22Rv1 (cell line): ENCODE data around the gene FBXO44.

Experiments used
- H3K27ac ChIP-seq: fragments of 450-650 bp; 2 replicates; pipeline ENCODE4 v1.5.1; 2017
- CTCF ChIP-seq: fragments of 450-650 bp; IDR thresholded peaks from 2 replicates; pipeline ENCODE4 v1.5.1; 2017; ENCODE audit warnings: mild to moderate bottlenecking
- ZFX ChIP-seq: fragments of 450-650 bp; IDR thresholded peaks from 2 replicates; pipeline ENCODE4 v1.6.1; 2017; ENCODE audit warnings: antibody characterized with exemption, borderline replicate concordance

Gene FBXO44

GRCh38 chr1:11661103-11661502 is 6.4 kb downstream of the FBXO44 start:
- no peak overlapping the region for H3K27ac ChIP-seq
- TF ChIP-seq CTCF = no peak
- no peak for TF ChIP-seq ZFX

GRCh38 chr1:11664336-11665065 is 9.8 kb downstream of the FBXO44 start:
- H3K27ac ChIP-seq = peak overlapping the region; percentile 58
- TF ChIP-seq ZFX = no peak
- TF ChIP-seq CTCF = peak; percentile 60

- H3K27ac ChIP-seq = no peak overlapping the region
- no peak for TF ChIP-seq ZFX
Measured at GRCh38 chr1:11668516-11668915, 13.8 kb downstream of the FBXO44 start.

- H3K27ac ChIP-seq = no peak overlapping the region
- TF ChIP-seq ZFX = no peak
- TF ChIP-seq CTCF = no peak
Measured at GRCh38 chr1:11670747-11671146, 16.1 kb downstream of the FBXO44 start.

GRCh38 chr1:11671205-11671543 is 16.5 kb downstream of the FBXO44 start:
- TF ChIP-seq CTCF (no peak), ZFX (no peak)
- H3K27ac ChIP-seq = no peak overlapping the region

- H3K27ac ChIP-seq = no peak overlapping the region
- TF ChIP-seq CTCF = no peak
- TF ChIP-seq ZFX = no peak
Measured at GRCh38 chr1:11671544-11672286, 17.0 kb downstream of the FBXO44 start.

- no peak overlapping the region for H3K27ac ChIP-seq
- TF ChIP-seq ZFX = no peak
- no peak for TF ChIP-seq CTCF
Measured at GRCh38 chr1:11673089-11673769, 18.6 kb downstream of the FBXO44 start.
